Spinal cord (tissue), 10 donors: ENCODE data around the gene MYH7B. TPM values are rescaled to one million over a fixed set of nuclear protein-coding genes. Genes with fewer than 3 reads are reported as not detected.

ENCODE experiments used
- DNase-seq, 6 donors: peaks; one replicate each; pipeline versions ENCODE4 v3.0.0 to v3.0.0-alpha.2; 2013 to 2015; ENCODE audit warnings: low spot score in 6 of 6, low read depth in 4 of 6
- H3K27ac ChIP-seq: one replicate; pipeline ENCODE4 v1.5.1; 2013; ENCODE audit warnings: low read depth, low read length, control low read depth
- H3K27me3 ChIP-seq: one replicate; pipeline ENCODE4 v1.6.1; 2013; ENCODE audit warnings: low read length; ENCODE audit not compliant: control insufficient read depth, insufficient read depth
- H3K36me3 ChIP-seq: one replicate; pipeline ENCODE4 v1.6.1; 2013; ENCODE audit warnings: low read length; ENCODE audit not compliant: control insufficient read depth, insufficient read depth
- H3K4me1 ChIP-seq: one replicate; pipeline ENCODE4 v1.6.1; 2013; ENCODE audit warnings: low read length; ENCODE audit not compliant: control insufficient read depth, insufficient read depth
- H3K4me3 ChIP-seq: one replicate; pipeline ENCODE4 v1.5.1; 2013; ENCODE audit warnings: low read depth, low read length, control low read depth
- H3K9me3 ChIP-seq: one replicate; pipeline ENCODE4 v1.6.1; 2013; ENCODE audit warnings: low read length; ENCODE audit not compliant: control insufficient read depth, insufficient read depth
- WGBS: methylation state at CpG from one replicate; pipeline ENCODE4 v1.1.5; 2013; ENCODE audit warnings: missing lambda C conversion rate; ENCODE audit not compliant: insufficient coverage; 5-methylcytosine and 5-hydroxymethylcytosine counted together
- polyA plus RNA-seq, 2 donors: library from polyadenylated mRNA; unstranded; fragments of 120-200 nt; gene quantifications; one replicate each; pipeline ENCODE4 v1.2.1, GENCODE V29; 2013; ENCODE audit not compliant: insufficient read length in 2 of 2
- total RNA-seq, 2 donors: library from RNA; depleted of rRNA in 1 of 2; stranded (reverse); fragments of 120-200 nt in 1 of 2; fragments of >200 nt in 1 of 2; gene quantifications; one replicate each; pipeline versions ENCODE4 v1.2.3 to v1.2.4, GENCODE V29; 2013 to 2014
- donor health status: healthy.

The MYH7B gene
- total and polyA plus RNA-seq, 4 donors, result 0.89 to 6.4 (median 3.5) TPM

DNA sequence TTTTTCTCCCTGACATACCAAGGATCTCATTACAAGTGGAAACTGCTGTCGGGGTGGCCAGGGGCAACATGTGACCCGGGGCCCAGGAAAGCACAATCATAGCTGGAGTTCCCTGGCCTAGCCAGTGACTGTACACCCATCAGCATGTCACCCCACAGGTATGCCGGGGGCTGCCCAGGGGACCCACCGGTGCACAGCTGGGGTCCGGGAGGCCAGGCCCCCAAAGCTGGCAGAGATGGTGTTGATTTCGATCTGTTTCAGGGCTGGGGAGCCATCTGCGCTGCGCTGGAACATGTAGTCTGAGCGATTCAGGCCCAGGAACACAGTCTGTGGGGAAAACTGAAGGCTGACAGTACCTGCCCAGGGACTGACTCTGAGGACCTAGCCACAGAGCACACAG lies 13.4 kb upstream of the MYH7B start:
- no peaks in the 10 kb centered on the region for H3K9me3 ChIP-seq
- peaks cover 42% of the 10 kb centered on the region for H3K36me3 ChIP-seq
- no peak overlapping the region for H3K4me3 ChIP-seq
- H3K27me3 ChIP-seq, result no peaks in the 10 kb centered on the region
- no peak overlapping the region for H3K27ac ChIP-seq
- DNase-seq, result no peak
- 97% methylated on average over 9 of the region's 9 CpGs for WGBS
- H3K4me1 ChIP-seq, result no peaks in the 10 kb centered on the region

DNA sequence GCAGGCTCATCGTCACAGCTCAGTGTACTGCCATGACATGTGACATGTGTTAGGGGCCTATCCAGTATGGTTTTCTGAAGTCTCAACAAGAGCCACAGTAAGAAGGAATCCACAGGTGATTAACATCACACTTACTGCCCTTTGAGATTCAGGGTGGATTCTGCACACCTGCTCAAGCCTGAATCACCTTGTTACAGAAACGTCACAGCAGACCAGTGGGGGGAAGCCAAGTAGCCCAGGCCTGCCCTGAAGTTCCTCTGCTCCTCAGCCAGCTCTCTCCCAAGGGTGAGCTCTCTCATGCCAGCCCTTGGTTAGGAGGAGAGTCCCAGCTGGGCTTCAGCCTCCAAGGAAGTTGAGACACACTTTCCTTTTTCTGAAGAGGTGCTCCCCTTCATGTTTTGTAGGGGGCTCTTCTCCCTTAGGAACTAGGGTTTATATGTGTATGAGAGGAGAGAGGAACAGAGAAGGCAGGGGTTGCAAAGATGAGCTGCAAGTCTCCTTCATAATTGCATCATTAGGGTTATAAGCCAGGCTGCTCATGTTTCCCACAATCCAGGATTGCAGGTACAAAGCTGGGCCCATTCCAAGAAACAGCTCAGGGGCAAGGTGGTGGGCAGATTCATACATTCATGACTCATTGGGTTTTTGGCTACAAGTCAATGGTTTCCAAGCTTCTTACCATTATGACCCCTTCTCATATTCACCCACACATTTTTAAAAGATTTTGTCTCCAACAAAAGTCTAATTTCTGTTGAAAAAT lies 11.7 kb upstream of the MYH7B start:
- WGBS, result 80% methylated on average over 1 of the region's 2 CpGs
- Histone ChIP-seq H3K36me3 (peaks cover 30% of the 10 kb centered on the region), H3K27me3 (no peaks in the 10 kb centered on the region), H3K27ac (no peak overlapping the region), H3K9me3 (no peaks in the 10 kb centered on the region), H3K4me1 (no peaks in the 10 kb centered on the region), H3K4me3 (no peak overlapping the region)
- DNase-seq, result no peak

DNA sequence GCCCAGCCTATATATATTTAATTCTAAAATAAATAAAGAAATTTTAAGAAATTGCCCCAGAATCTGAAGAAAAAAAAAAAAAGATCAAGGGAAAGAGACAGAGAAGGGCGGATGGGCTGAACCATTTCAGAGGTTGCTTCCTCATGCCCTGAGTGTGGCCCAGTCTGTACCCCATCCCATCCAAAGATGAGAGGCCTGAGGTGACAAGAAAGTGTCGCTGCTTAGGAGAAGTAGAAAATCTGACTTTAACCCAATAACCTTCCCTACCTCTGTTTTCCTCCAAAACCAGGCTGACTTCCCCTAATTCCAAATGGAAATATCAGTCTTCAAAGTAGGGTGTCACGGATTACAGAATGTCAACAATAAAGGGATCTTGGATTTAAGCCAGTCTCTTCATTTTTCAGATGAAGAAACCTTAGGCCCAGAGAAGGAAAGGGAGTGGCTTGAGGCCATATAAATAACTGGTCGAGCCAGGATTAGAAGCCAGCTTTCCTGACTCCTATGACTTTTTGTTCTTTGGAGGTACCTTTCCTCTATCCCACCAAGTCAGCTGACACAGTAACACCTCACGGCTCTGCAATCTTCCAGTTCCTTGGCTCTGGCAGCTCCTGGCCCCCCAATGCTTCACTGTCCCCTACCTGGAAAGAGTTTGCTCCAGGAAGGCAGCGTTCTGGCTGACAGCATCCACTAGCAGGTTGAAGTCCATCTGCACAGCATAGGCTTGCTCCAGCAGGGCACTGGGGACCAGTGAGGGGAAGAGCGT lies 10.2 kb upstream of the MYH7B start:
- no peaks in the 10 kb centered on the region for H3K4me1 ChIP-seq
- no peak for DNase-seq
- H3K27me3 ChIP-seq, result no peaks in the 10 kb centered on the region
- no peak overlapping the region for H3K4me3 ChIP-seq
- peaks cover 39% of the 10 kb centered on the region for H3K36me3 ChIP-seq
- no peaks in the 10 kb centered on the region for H3K9me3 ChIP-seq
- no peak overlapping the region for H3K27ac ChIP-seq
- WGBS, result 98% methylated on average over 4 of the region's 7 CpGs

DNA sequence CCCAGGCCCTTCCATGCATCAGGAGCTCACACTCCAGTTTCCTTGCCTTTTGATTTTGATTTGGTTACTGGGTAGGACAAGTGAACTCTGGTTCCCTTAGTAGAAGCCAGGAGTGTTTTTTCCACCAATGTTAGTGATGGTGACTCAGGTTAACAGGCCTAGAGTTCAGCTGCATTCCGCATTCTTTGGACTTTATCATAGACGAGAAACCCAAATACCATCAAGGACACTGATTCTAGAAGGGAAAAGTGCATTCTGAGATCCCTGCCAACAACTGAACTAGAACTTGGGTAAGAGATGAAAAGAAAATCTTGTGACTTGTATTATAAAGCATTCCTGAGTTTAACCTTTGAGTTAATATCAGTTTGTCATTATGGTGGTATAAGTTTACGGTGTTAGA lies 9.0 kb upstream of the MYH7B start:
- no peak for DNase-seq
- H3K4me3 ChIP-seq, result no peak overlapping the region
- no peaks in the 10 kb centered on the region for H3K27me3 ChIP-seq
- no CpG with 5 or more reads among the region's 3 CpGs for WGBS
- H3K27ac ChIP-seq, result no peak overlapping the region
- H3K4me1 ChIP-seq, result no peaks in the 10 kb centered on the region
- H3K9me3 ChIP-seq, result no peaks in the 10 kb centered on the region
- H3K36me3 ChIP-seq, result peaks cover 35% of the 10 kb centered on the region

DNA sequence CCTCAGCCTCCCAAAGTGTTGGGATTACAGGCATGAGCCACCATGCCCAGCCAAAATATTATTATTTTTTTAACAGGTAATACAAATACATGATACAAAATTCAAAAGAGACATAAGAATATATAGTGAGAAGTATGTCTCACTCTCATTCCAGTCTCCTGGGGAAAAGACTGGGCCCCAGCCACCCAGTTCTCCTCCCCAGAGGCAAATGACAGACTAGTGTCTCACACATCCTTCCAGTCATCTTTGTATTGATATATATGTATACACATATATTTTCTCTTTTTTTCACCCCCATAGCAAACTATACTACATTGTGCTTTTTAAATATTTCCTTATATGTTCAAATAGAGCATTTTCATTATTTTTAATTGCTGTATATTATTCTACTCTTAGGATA lies 8.3 kb upstream of the MYH7B start:
- no peak overlapping the region for H3K4me3 ChIP-seq
- peaks cover 29% of the 10 kb centered on the region for H3K36me3 ChIP-seq
- H3K27me3 ChIP-seq, result no peaks in the 10 kb centered on the region
- no peaks in the 10 kb centered on the region for H3K9me3 ChIP-seq
- DNase-seq, result no peak
- H3K4me1 ChIP-seq, result no peaks in the 10 kb centered on the region
- H3K27ac ChIP-seq, result no peak overlapping the region

DNA sequence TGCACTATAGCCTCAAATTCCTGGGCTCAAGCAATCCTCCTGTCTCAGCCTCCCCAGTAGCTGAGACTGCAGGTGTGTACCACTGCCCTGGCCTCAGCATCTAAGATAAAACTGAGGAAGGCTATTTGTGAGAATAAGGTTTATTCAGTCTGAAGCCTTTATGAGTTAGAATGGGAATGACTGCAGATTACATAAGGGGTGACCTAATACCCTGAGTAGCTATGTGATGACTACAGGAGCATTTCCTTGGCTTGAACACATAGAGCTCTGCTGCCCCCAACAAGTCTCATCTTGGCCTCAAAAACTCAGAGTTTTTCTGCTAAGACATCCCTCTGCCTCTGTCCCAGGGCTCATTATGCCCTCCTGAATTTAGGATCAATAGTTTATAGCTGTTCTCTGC lies 7.6 kb upstream of the MYH7B start:
- Histone ChIP-seq H3K4me3 (no peak overlapping the region), H3K27ac (no peak overlapping the region), H3K27me3 (no peaks in the 10 kb centered on the region), H3K4me1 (no peaks in the 10 kb centered on the region), H3K36me3 (peaks cover 24% of the 10 kb centered on the region), H3K9me3 (no peaks in the 10 kb centered on the region)
- no peak for DNase-seq

DNA sequence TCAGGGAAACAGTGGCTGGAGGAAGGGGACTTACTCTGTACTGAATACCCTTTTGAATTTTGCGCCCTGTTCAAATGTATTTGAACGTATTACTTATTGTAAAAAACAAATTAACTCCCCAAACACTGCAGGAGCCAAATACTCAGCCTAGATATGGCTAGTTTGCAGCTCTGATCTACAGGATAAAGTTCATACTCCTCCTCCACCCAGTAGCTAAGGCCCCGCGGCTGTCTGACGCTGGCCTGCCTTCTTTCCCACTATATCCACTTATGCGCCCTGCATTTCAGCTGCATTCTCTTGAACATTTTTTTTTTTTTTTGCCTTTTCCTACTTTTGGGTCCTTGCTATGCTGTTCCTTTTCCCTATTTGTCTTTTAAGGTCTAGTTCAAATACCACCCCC lies 6.5 kb upstream of the MYH7B start:
- WGBS, result 84% methylated on average over 5 of the region's 6 CpGs
- Histone ChIP-seq H3K27me3 (no peaks in the 10 kb centered on the region), H3K9me3 (no peaks in the 10 kb centered on the region), H3K36me3 (peaks cover 21% of the 10 kb centered on the region), H3K27ac (no peak overlapping the region), H3K4me3 (no peak overlapping the region), H3K4me1 (no peaks in the 10 kb centered on the region)
- DNase-seq, result no peak

DNA sequence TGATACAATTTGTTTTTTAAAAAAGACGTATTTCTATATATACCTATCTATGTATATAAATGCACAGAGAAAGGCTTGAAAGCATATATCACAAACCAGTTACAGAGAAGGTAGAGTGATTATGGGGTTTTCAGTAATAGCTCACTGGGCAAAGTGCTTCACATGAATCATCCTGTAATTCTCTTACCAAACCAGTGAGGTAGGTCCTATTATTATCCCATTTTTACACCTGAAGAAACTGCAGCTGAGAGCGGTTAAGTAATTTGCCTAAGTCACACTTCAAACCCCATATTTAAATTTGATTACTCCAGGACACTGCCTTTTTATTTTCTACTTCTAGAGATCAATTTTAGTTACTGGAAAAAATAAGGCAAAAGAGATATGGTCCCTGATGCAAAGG lies 4.4 kb upstream of the MYH7B start:
- no CpG with 5 or more reads among the region's 2 CpGs for WGBS
- no peaks in the 10 kb centered on the region for H3K9me3 ChIP-seq
- no peak for DNase-seq
- H3K27me3 ChIP-seq, result no peaks in the 10 kb centered on the region
- peaks cover 14% of the 10 kb centered on the region for H3K36me3 ChIP-seq
- H3K4me3 ChIP-seq, result no peak overlapping the region
- H3K4me1 ChIP-seq, result peaks cover 10% of the 10 kb centered on the region
- H3K27ac ChIP-seq, result no peak overlapping the region

DNA sequence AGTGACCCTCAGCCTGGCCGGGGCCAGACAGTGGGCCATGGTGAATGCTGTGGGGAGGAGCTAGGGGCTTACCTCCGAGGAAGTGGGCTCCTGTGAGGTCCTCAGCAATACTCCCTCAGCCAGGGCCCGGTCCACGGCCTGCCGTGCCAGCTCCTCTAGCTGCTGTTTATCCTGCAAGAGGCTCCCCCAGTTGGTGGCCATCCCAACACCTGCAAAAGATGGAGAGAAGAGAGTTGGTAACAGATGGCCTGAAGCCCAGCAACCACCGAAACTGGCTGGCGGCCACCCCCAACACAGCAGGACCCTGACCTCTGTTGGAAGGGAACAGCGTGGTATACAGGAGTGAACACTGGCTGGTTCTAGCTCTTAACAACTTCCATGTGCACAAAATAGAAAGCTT lies 4.0 kb upstream of the MYH7B start:
- 40% methylated on average over 3 of the region's 8 CpGs for WGBS
- DNase-seq, result peak in 2 of 6 donors; percentile 3 to 11
- no peak overlapping the region for H3K27ac ChIP-seq
- H3K4me3 ChIP-seq, result no peak overlapping the region
- H3K27me3 ChIP-seq, result no peaks in the 10 kb centered on the region
- peaks cover 14% of the 10 kb centered on the region for H3K36me3 ChIP-seq
- peaks cover 14% of the 10 kb centered on the region for H3K4me1 ChIP-seq
- no peaks in the 10 kb centered on the region for H3K9me3 ChIP-seq

DNA sequence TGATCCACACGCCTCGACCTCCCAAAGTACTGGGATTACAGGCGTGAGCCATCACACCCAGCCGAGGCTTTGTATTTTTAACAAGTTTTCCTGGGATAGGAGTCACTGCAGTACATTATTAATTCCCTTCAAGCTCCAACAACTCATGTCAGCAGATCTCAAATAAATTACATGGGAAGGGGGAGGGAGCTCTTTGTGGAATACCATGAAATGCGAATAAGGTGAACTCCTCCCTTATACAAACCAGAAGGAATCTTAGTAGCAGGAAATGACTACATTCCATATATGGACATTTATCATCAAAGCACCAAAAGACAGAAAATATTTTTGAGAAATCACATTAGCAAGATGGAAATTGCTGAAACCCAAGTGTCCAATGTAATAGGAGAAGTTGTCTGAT lies 3.0 kb upstream of the MYH7B start:
- WGBS, result no CpG with 5 or more reads among the region's 5 CpGs
- peaks cover 14% of the 10 kb centered on the region for H3K36me3 ChIP-seq
- H3K27me3 ChIP-seq, result no peaks in the 10 kb centered on the region
- no peaks in the 10 kb centered on the region for H3K9me3 ChIP-seq
- no peak overlapping the region for H3K27ac ChIP-seq
- no peak overlapping the region for H3K4me3 ChIP-seq
- DNase-seq, result peak in 1 of 6 donors; percentile 2
- peaks cover 19% of the 10 kb centered on the region for H3K4me1 ChIP-seq
